Retinal pigment epithelial cell (primary cell): Measurements from ENCODE around the gene ZNF689.
"Not testable (repeated sequence)": the region's sequence is repeated elsewhere in the genome, so short reads cannot be mapped to it uniquely, and the experiment has no call there.

Experiments
- DNase-seq: peaks from one replicate; pipeline ENCODE4 v3.0.0-alpha.2; 2010; ENCODE audit warnings: low read depth
- H3K4me3 ChIP-seq: 2 replicates; pipeline ENCODE4 v1.5.1; 2011; ENCODE audit warnings: mild to moderate bottlenecking, low read length, control low read depth, moderate library complexity
- TF ChIP-seq, protein P1 (sequence below): conservative IDR thresholded peaks from 2 replicates; pipeline ENCODE4 v1.5.1; 2011; ENCODE audit warnings: low read depth, low read length, control low read depth, inconsistent platforms

The ZNF689 gene

DNA sequence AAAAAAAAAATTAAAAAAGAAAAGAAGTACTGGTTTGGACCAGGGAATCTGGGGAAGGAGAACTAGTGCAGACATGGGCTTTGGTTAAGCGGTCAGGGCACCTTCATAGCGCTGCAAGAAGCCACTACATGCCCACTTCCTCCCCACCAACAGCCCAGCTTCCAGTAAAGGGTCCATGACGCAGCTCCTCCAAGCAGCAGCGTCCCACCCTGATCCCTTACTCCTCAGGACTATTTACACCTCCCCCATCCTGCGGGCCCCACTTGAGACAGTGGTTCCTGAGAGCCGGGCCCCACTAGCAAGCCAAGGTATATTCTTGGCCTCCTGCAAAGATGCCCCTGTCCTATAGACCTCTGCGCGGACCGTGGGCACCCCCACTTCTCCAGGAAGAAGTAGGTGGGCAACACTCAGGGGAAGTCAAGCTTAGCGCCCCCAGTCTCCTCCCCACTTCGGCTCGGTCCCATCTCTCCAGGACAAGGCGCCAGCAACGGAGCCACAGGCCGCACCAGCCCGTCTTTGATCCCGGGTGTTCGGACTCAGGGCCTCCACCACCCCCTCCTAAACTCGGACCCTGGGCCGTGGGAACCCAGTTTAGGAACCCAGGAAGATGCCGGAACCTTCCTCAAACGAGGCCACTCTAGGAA, 39.7 kb upstream of the ZNF689 start:
- TF ChIP-seq, protein P1, sequence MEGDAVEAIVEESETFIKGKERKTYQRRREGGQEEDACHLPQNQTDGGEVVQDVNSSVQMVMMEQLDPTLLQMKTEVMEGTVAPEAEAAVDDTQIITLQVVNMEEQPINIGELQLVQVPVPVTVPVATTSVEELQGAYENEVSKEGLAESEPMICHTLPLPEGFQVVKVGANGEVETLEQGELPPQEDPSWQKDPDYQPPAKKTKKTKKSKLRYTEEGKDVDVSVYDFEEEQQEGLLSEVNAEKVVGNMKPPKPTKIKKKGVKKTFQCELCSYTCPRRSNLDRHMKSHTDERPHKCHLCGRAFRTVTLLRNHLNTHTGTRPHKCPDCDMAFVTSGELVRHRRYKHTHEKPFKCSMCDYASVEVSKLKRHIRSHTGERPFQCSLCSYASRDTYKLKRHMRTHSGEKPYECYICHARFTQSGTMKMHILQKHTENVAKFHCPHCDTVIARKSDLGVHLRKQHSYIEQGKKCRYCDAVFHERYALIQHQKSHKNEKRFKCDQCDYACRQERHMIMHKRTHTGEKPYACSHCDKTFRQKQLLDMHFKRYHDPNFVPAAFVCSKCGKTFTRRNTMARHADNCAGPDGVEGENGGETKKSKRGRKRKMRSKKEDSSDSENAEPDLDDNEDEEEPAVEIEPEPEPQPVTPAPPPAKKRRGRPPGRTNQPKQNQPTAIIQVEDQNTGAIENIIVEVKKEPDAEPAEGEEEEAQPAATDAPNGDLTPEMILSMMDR = no peak
- no peak for DNase-seq
- peak overlapping the region; percentile 50 for H3K4me3 ChIP-seq

DNA sequence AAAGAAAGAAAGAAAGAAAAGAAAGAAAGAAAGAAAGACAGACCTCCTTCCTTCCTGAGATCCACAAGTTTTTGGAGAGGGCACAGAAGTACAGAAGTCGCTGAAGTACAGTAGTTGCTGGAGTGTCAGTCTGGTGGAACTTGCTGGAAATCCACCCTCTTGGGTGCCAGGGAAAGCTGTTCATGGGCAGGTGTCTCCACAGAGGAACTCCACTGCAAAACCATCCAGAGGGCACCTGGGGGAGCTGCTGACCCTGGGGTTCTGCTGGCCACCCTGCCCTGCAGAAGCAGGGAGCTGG, 37.0 kb upstream of the ZNF689 start:
- H3K4me3 ChIP-seq = no peak overlapping the region
- TF ChIP-seq, protein P1 = no peak
- DNase-seq = no peak

DNA sequence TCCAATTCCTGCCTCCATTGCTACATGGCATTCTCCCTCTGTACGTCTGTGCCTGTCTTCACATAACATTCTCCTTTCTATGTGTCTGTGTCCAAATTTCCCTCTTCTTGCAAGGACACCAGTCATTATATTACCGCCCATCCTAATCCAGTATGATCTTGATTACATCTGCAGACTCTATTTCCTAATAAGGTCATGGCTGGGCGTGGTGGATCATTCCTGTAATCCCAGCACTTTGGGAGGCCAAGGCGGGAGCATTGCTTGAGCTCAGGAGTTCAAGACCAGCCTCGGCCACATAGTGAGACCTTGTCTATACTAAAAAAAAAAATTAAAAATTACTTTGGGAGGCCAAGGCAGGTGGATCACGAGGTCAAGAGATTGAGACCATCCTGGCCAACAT, 35.5 kb upstream of the ZNF689 start:
- DNase-seq = no peak
- H3K4me3 ChIP-seq = no peak overlapping the region
- TF ChIP-seq, protein P1 = no peak

DNA sequence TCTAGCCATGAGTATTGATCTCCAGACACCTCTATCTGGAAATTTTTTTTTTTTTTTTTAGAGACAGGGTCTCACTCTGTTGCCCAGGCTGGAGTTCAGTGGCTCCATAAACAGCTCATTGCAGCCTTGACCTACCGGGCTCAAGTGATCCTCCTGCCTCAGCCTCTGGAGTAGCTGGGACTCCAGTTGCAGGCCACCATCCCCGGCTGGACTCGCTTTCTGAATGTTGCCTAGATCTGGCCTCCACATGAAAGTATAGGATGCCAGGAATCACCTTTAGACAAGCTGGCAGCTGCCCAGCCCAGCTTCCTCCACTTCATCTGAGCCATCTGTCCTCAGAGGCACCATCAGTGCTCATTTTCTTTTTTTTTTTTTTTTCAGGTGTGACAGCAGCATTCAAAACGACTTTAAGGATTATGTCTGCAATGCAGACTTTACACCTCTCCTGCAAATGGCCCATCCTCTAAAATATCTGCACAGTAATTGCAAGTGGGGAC, 34.2 kb upstream of the ZNF689 start:
- TF ChIP-seq, protein P1 = no peak
- no peak overlapping the region for H3K4me3 ChIP-seq
- DNase-seq = no peak

DNA sequence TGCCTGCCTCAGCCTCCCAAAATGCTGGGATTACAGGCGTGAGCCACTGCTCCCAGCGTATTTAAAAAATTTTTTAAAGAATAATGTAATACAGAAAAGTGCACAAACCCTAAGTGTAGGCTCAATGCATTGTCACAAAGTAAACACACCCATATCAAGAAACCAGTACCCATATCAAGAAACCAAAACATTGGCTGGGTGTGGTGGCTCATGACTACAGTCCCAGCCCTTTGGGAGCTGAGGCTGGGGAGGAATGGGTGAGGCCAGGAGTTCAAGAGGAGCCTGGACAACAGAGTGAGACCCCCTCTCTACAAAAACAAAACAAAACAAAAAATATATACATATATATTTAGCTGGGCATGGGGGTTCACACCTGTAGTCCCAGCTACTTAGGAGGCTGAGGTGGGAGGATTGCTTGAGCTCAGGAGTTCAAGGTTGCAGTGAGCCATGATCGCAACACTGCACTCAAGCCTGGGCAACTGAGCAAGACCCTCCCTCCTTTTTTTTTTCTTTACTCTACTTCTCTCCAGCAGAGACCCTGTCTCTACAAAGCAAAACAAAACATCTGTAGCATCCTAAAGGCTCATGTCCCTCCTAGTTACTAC, 31.3 kb upstream of the ZNF689 start:
- TF ChIP-seq, protein P1 = no peak
- DNase-seq = no peak

DNA sequence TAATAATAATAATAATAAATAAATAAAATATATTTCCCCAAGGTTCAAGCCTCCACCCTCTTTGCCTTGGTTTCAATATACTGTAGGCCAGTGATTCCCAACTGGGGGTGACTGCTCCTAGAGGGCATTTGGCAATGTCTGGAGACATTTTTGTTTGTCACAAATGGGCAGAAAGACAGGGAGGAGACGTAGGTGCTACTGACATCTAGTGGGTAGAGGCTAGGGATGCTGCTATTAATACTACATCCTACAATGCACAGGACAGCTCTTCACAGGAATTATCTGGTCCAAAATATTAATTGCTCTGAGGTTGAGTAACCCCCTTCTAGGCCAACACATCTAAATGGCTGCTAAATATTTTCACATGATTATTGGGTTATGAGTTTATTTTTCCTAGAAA, 27.8 kb upstream of the ZNF689 start:
- no peak overlapping the region for H3K4me3 ChIP-seq
- TF ChIP-seq, protein P1 = peak; percentile 58
- no peak for DNase-seq

More for the DNA sequence above, 31.3 kb upstream of the ZNF689 start:
- no peak overlapping the region for H3K4me3 ChIP-seq

DNA sequence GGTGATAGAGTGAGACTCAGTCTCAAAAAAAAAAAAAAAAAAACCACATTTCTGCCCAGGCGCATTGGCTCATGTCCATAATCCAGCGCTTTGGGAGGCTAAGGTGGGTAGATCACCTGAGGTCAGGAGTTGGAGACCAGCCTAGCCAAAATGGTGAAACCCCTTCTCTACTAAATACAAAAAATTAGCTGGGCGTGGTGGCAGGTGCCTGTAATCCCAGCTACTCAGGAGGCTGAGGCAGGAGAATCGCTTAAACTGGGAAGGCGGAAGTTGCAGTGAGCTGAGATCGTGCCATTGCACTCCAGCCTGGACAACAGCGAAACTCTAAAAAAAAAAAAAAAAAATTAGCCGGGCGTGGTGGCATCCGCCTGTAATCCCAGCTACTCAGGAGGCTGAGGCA, 26.9 kb upstream of the ZNF689 start:
- DNase-seq, H3K4me3 ChIP-seq: not testable (repeated sequence)
